ENCODE data around the gene GOPC. TPM values are rescaled to one million over a fixed set of nuclear protein-coding genes. Genes with fewer than 3 reads are reported as not detected.

The GOPC gene
- total RNA-seq, 1 experiment from 2014 or later = 18.7 TPM

DNA sequence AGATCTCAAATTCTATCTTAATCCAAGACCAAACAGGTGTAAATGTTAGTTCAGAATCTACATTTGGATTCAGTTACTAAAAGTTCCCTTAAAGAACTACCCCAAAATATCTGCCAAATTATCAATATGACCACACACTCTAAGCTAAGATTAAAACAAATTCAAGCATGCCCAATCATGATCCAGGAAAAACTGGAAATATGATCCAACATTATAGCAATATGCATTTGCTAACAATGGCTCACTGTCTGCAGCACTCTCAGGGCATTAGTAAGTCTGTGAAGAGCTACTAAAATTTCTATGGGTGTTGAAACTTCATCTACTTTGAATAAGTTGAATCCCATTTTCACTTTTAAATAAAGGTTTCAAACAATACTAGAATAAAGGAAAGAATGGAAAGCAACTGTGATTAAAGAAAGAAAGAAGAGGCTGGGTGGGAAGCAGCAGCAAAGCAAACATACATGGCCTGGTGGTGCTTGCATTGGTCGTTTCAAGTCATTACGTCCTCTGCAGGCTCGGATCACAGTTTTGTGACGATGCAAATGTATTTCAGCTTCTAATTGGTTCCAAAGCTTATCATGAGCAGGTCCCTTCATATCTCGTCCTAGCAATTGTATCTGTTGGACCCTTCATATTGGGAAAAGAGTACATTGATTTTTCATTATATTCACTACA lies 29.2 kb downstream of the GOPC start (continued):
- TF ChIP-seq, protein P1, sequence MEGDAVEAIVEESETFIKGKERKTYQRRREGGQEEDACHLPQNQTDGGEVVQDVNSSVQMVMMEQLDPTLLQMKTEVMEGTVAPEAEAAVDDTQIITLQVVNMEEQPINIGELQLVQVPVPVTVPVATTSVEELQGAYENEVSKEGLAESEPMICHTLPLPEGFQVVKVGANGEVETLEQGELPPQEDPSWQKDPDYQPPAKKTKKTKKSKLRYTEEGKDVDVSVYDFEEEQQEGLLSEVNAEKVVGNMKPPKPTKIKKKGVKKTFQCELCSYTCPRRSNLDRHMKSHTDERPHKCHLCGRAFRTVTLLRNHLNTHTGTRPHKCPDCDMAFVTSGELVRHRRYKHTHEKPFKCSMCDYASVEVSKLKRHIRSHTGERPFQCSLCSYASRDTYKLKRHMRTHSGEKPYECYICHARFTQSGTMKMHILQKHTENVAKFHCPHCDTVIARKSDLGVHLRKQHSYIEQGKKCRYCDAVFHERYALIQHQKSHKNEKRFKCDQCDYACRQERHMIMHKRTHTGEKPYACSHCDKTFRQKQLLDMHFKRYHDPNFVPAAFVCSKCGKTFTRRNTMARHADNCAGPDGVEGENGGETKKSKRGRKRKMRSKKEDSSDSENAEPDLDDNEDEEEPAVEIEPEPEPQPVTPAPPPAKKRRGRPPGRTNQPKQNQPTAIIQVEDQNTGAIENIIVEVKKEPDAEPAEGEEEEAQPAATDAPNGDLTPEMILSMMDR (IDR thresholded peaks at IDR 0.05) = no peak
- TF ChIP-seq FOXJ3 (CRISPR knock-in tag; IDR thresholded peaks at IDR 0.05; ENCODE audit: borderline replicate concordance) = no peak
- TF ChIP-seq, protein P2, sequence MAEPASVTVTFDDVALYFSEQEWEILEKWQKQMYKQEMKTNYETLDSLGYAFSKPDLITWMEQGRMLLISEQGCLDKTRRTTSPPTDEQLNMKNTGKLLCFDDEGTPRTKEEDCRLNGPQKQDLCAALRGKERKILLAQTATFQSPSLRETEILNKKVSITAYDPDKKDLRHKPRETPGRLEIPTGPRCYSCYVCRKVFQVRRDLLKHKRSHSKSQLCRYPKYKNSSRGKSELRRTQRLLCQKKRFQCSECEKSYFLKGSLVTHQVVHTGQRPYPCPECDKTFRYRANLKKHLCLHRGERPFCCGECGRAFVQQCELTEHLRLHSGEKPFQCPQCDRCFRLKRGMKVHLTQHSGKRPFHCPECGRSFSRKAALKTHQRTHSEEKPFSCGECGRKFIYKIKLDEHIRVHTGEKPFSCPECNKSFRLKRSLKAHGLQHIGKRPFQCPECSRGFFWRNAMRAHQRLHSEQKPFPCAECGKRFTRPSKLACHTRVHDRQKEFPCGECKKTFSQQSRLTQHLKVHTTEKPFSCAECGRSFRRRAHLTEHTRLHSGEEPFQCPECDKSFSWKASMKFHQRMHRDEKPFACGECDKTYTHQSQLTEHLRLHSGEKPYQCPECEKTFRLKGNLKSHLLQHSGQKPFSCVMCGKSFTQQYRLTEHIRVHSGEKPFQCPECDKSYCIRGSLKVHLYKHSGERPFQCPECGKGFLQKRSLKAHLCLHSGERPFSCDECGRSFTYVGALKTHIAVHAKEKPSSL (CRISPR knock-in tag; conservative IDR thresholded peaks at IDR 0.05) = no peak
- TF ChIP-seq, protein P3, sequence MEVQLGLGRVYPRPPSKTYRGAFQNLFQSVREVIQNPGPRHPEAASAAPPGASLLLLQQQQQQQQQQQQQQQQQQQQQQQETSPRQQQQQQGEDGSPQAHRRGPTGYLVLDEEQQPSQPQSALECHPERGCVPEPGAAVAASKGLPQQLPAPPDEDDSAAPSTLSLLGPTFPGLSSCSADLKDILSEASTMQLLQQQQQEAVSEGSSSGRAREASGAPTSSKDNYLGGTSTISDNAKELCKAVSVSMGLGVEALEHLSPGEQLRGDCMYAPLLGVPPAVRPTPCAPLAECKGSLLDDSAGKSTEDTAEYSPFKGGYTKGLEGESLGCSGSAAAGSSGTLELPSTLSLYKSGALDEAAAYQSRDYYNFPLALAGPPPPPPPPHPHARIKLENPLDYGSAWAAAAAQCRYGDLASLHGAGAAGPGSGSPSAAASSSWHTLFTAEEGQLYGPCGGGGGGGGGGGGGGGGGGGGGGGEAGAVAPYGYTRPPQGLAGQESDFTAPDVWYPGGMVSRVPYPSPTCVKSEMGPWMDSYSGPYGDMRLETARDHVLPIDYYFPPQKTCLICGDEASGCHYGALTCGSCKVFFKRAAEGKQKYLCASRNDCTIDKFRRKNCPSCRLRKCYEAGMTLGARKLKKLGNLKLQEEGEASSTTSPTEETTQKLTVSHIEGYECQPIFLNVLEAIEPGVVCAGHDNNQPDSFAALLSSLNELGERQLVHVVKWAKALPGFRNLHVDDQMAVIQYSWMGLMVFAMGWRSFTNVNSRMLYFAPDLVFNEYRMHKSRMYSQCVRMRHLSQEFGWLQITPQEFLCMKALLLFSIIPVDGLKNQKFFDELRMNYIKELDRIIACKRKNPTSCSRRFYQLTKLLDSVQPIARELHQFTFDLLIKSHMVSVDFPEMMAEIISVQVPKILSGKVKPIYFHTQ (CRISPR knock-in tag; IDR thresholded peaks at IDR 0.05) = no peak
- TF ChIP-seq, protein P4, sequence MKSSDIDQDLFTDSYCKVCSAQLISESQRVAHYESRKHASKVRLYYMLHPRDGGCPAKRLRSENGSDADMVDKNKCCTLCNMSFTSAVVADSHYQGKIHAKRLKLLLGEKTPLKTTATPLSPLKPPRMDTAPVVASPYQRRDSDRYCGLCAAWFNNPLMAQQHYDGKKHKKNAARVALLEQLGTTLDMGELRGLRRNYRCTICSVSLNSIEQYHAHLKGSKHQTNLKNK (CRISPR knock-in tag; IDR thresholded peaks at IDR 0.05) = no peak

DNA sequence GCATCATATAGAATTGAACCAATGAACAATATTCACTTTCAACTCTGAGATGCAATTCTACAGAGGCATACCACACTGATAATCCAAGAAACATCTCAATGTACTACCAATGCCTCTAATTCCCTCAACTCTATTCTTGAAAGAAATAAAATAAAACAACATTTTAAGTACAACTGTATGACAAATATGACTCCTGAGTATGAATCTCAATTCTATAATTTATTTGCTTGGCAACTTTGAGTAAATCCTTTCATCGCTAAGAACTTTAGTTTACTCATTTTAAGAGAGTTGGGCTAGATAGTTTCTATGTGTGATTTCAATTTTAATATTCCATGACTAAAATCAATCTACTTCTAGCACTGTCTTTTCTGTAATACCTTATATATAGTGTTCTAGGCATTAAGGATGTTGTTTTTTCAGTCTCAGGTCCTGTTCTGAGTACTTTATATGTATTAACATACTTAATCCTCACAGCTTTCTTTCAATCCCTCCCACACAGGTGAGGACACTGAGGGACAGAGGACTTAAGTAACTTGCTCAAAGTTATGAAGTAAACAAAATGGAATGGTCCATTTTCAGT lies 33.4 kb downstream of the GOPC start:
- DNase-seq (ENCODE audit: low spot score) = no peak
- H3K9me3 Mint-ChIP-seq = no peaks in the 10 kb centered on the region
- H3K27me3 Mint-ChIP-seq (ENCODE audit: low read depth) = no peaks in the 10 kb centered on the region
- no peaks in the 10 kb centered on the region for H3K4me1 Mint-ChIP-seq
- peaks cover 38% of the 10 kb centered on the region for H3K36me3 Mint-ChIP-seq
- ChIA-PET POLR2A (no interaction called here), CTCF (interaction anchor here (0.5 to 1.0 kb wide), 2 partner anchors 10 to 261 kb away, joined by 3 read pairs; no protein-coding TSS in a partner anchor)
- no peak overlapping the region for H3K4me3 Mint-ChIP-seq
- H3K27ac Mint-ChIP-seq = no peak overlapping the region
- ATAC-seq = no peak
- TF ChIP-seq ZBTB21 (CRISPR knock-in tag; IDR thresholded peaks at IDR 0.05; ENCODE audit: borderline replicate concordance) (no peak), TCF7 (CRISPR knock-in tag; IDR thresholded peaks at IDR 0.05; ENCODE audit: low read depth) (no peak), JUN (CRISPR knock-in tag; IDR thresholded peaks at IDR 0.05) (no peak), TEAD1 (CRISPR knock-in tag; IDR thresholded peaks at IDR 0.05) (no peak), FOXJ3 (CRISPR knock-in tag; IDR thresholded peaks at IDR 0.05; ENCODE audit: borderline replicate concordance) (no peak), ZNF423 (CRISPR knock-in tag; IDR thresholded peaks at IDR 0.05) (no peak), FOXP1 (CRISPR knock-in tag; IDR thresholded peaks at IDR 0.05; ENCODE audit: borderline replicate concordance) (no peak)
- TF ChIP-seq, protein P5, sequence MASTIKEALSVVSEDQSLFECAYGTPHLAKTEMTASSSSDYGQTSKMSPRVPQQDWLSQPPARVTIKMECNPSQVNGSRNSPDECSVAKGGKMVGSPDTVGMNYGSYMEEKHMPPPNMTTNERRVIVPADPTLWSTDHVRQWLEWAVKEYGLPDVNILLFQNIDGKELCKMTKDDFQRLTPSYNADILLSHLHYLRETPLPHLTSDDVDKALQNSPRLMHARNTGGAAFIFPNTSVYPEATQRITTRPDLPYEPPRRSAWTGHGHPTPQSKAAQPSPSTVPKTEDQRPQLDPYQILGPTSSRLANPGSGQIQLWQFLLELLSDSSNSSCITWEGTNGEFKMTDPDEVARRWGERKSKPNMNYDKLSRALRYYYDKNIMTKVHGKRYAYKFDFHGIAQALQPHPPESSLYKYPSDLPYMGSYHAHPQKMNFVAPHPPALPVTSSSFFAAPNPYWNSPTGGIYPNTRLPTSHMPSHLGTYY (CRISPR knock-in tag; IDR thresholded peaks at IDR 0.05) = no peak

DNA sequence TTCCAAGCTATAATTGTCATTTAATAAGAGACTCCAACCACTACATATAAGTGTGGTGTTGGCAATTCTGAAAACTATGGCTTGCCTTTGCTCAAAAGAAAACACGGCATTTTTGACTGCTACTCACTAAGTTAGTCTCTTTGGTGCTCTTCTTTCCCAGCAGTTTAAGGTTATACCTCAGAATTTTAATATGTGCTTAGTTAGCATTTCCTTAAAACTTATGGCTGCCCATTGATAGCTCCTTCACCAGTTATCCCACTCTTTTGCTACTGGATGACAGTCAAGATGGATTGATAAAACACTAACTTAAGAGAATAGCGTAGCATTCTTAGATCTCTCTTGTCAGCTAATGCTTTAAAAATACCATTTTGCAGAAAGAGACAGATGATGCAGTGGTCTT lies 34.1 kb downstream of the GOPC start:
- no peak for ATAC-seq
- H3K27me3 Mint-ChIP-seq (ENCODE audit: low read depth) = no peaks in the 10 kb centered on the region
- H3K4me1 Mint-ChIP-seq = no peaks in the 10 kb centered on the region
- CTCF ChIA-PET = interaction anchor here (1.0 to 2.0 kb wide), 2 partner anchors 9 to 118 kb away, joined by 3 to 5 read pairs; no protein-coding TSS in a partner anchor
- H3K36me3 Mint-ChIP-seq = peaks cover 34% of the 10 kb centered on the region
- DNase-seq (ENCODE audit: low spot score) = no peak
- H3K4me3 Mint-ChIP-seq = no peak overlapping the region
- POLR2A ChIA-PET = no interaction called here
- H3K27ac Mint-ChIP-seq = no peak overlapping the region
- H3K9me3 Mint-ChIP-seq = no peaks in the 10 kb centered on the region
- TF ChIP-seq ETV6 (CRISPR knock-in tag; IDR thresholded peaks at IDR 0.05) = no peak
- TF ChIP-seq, protein P6, sequence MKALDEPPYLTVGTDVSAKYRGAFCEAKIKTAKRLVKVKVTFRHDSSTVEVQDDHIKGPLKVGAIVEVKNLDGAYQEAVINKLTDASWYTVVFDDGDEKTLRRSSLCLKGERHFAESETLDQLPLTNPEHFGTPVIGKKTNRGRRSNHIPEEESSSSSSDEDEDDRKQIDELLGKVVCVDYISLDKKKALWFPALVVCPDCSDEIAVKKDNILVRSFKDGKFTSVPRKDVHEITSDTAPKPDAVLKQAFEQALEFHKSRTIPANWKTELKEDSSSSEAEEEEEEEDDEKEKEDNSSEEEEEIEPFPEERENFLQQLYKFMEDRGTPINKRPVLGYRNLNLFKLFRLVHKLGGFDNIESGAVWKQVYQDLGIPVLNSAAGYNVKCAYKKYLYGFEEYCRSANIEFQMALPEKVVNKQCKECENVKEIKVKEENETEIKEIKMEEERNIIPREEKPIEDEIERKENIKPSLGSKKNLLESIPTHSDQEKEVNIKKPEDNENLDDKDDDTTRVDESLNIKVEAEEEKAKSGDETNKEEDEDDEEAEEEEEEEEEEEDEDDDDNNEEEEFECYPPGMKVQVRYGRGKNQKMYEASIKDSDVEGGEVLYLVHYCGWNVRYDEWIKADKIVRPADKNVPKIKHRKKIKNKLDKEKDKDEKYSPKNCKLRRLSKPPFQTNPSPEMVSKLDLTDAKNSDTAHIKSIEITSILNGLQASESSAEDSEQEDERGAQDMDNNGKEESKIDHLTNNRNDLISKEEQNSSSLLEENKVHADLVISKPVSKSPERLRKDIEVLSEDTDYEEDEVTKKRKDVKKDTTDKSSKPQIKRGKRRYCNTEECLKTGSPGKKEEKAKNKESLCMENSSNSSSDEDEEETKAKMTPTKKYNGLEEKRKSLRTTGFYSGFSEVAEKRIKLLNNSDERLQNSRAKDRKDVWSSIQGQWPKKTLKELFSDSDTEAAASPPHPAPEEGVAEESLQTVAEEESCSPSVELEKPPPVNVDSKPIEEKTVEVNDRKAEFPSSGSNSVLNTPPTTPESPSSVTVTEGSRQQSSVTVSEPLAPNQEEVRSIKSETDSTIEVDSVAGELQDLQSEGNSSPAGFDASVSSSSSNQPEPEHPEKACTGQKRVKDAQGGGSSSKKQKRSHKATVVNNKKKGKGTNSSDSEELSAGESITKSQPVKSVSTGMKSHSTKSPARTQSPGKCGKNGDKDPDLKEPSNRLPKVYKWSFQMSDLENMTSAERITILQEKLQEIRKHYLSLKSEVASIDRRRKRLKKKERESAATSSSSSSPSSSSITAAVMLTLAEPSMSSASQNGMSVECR (CRISPR knock-in tag; IDR thresholded peaks at IDR 0.05; ENCODE audit: borderline replicate concordance) = no peak
- TF ChIP-seq TCF7 (CRISPR knock-in tag; IDR thresholded peaks at IDR 0.05; ENCODE audit: low read depth) = no peak
- TF ChIP-seq, protein P3 (CRISPR knock-in tag; IDR thresholded peaks at IDR 0.05) = no peak
